HepG2 (cell line): ENCODE data around the gene NARS2. TPM values are rescaled to one million over a fixed set of nuclear protein-coding genes. Genes with fewer than 3 reads are reported as not detected.

ENCODE experiments used
- ATAC-seq: fragments of 200-7000 bp; cut with Tn5 transposase; 3 replicates; pipeline ENCODE4 v1.9.1; 2020; ENCODE audit warnings: mild to moderate bottlenecking, moderate library complexity
- BruUV-seq: library from RNA; stranded (reverse); fragments of 400-500 nt; replicated peaks from 2 replicates; lab custom pipeline; 2021; lab: Mats Ljungman, UMichigan
- CTCF ChIA-PET: fragments of 300-600 bp; formaldehyde crosslinking; extraction: SDS; loops from one replicate; lab custom pipeline; 2021; ENCODE audit warnings: low total read pairs, inconsistent platforms, low intra/inter-chr PET ratio; lab: Yijun Ruan, JAX
- POLR2A ChIA-PET: fragments of 350-600 bp; sonication (Branson Sonifier 250); formaldehyde crosslinking; loops from one replicate; lab custom pipeline; 2020; ENCODE audit warnings: antibody characterized with exemption, inconsistent platforms; lab: Yijun Ruan, JAX
- DNase-seq: peaks from one replicate; pipeline ENCODE4 v3.0.0-alpha.2; 2015; ENCODE audit warnings: low spot score
- FAIRE-seq: peaks from 3 replicates; lab custom pipeline; 2011; peaks lifted over from hg19 to GRCh38; lab: Jason Lieb, UNC
- H2AFZ ChIP-seq: one replicate; pipeline ENCODE4 v1.6.1; 2011; ENCODE audit warnings: low read length, inconsistent platforms
- H3K27ac ChIP-seq: fragments of 300-600 bp; 3 replicates; pipeline ENCODE4 v1.8.0; 2011; ENCODE audit warnings: mixed run types, mild to moderate bottlenecking, mixed read lengths, low read length, inconsistent platforms; ENCODE audit not compliant: insufficient read depth; ENCODE audit errors: extremely low read length
- H3K27me3 ChIP-seq, 2 experiments: fragments of 200-600 bp in 1 of 2; 2 replicates in 1 of 2; 3 replicates in 1 of 2; pipeline versions ENCODE4 v1.6.0 to v1.8.0; 2011; ENCODE audit warnings: low read length in 2 of 2, mild to moderate bottlenecking in 2 of 2, moderate library complexity in 2 of 2, inconsistent platforms in 1 of 2; ENCODE audit not compliant: insufficient read depth in 2 of 2, control insufficient read depth in 1 of 2
- H3K36me3 ChIP-seq, 2 experiments: fragments of 200-600 bp in 1 of 2; replicated peaks in 1 of 2; 2 replicates in 1 of 2; 3 replicates in 1 of 2; pipeline versions ENCODE4 v1.5.1 to v1.8.0; 2011; ENCODE audit warnings: low read length in 2 of 2, inconsistent platforms in 1 of 2; ENCODE audit not compliant: insufficient read depth in 2 of 2, control insufficient read depth in 1 of 2
- H3K4me1 ChIP-seq: 2 replicates; pipeline ENCODE4 v1.5.1; 2012; ENCODE audit warnings: low read length, inconsistent platforms; ENCODE audit not compliant: insufficient read depth
- H3K4me2 ChIP-seq: 2 replicates; pipeline ENCODE4 v1.6.0; 2011; ENCODE audit warnings: low read depth, low read length, inconsistent platforms
- H3K4me3 ChIP-seq, 3 experiments: fragments of 200-600 bp in 1 of 3; sonication (generic), shearing (Covaris generic) in 1 of 3; replicated peaks in 1 of 3; 2 replicates each; pipeline ENCODE4 v1.5.1; 2011 to 2016; ENCODE audit warnings: low read length in 3 of 3, inconsistent platforms in 2 of 3, low read depth in 2 of 3, mild to moderate bottlenecking in 2 of 3, control low read depth in 1 of 3, mixed read lengths in 1 of 3; ENCODE audit not compliant: insufficient read depth in 1 of 3
- H3K79me2 ChIP-seq: one replicate; pipeline ENCODE4 v1.6.1; 2011; ENCODE audit warnings: low read length, inconsistent platforms; ENCODE audit not compliant: insufficient read depth
- H3K9ac ChIP-seq: 2 replicates; pipeline ENCODE4 v1.6.0; 2011; ENCODE audit warnings: mild to moderate bottlenecking, low read depth, low read length, inconsistent platforms; ENCODE audit not compliant: insufficient read depth
- H3K9me3 ChIP-seq: 2 replicates; pipeline ENCODE4 v1.5.1; 2012; ENCODE audit warnings: mild to moderate bottlenecking, low read length
- H4K20me1 ChIP-seq: 2 replicates; pipeline ENCODE4 v1.6.0; 2011; ENCODE audit warnings: inconsistent platforms, mild to moderate bottlenecking, low read length, moderate library complexity; ENCODE audit not compliant: insufficient read depth
- ARID3A ChIP-seq: IDR thresholded peaks from 2 replicates; pipeline ENCODE4 v1.6.1; 2012; ENCODE audit warnings: low read depth, low read length, improper control_type of control experiment
- CCDC6 ChIP-seq: sonication (generic); formaldehyde crosslinking; IDR thresholded peaks from 2 replicates; pipeline ENCODE4 v1.8.1; 2022; ENCODE audit warnings: mild to moderate bottlenecking, missing genetic modification reagents, moderate library complexity
- FOXA1 ChIP-seq, 2 experiments: fragments of 450-650 bp in 1 of 2; sonication (generic) in 1 of 2; formaldehyde crosslinking in 1 of 2; IDR thresholded peaks; 2 replicates each; pipeline versions ENCODE4 v1.4.0 to v1.6.1; 2016 to 2020; ENCODE audit warnings: missing genetic modification reagents in 1 of 2
- NR2F6 ChIP-seq, 2 experiments: IDR thresholded peaks; 2 replicates each; pipeline ENCODE4 v1.6.1; 2016; ENCODE audit warnings: antibody characterized with exemption in 1 of 2, mild to moderate bottlenecking in 1 of 2
- POGZ ChIP-seq: sonication (generic); formaldehyde crosslinking; IDR thresholded peaks from 2 replicates; pipeline ENCODE4 v1.4.0; 2020; ENCODE audit warnings: mild to moderate bottlenecking, missing genetic modification reagents
- RFX1 ChIP-seq: fragments of 450-650 bp; IDR thresholded peaks from 2 replicates; pipeline ENCODE4 v1.6.1; 2017
- SP5 ChIP-seq: IDR thresholded peaks from 2 replicates; pipeline ENCODE4 v1.6.1; 2016; ENCODE audit warnings: low read depth, borderline replicate concordance
- TBX3 ChIP-seq: fragments of 450-650 bp; IDR thresholded peaks from 2 replicates; pipeline ENCODE4 v1.6.1; 2017; ENCODE audit warnings: antibody characterized with exemption, mild to moderate bottlenecking, inconsistent platforms, borderline replicate concordance
- ZBTB38 ChIP-seq: sonication (generic); formaldehyde crosslinking; IDR thresholded peaks from 2 replicates; pipeline ENCODE4 v1.5.1; 2020; ENCODE audit warnings: mild to moderate bottlenecking, missing genetic modification reagents
- ZNF264 ChIP-seq: sonication (generic); formaldehyde crosslinking; IDR thresholded peaks from 2 replicates; pipeline ENCODE4 v1.4.0; 2020; ENCODE audit warnings: missing genetic modification reagents
- ZNF382 ChIP-seq: sonication (generic); formaldehyde crosslinking; IDR thresholded peaks from 2 replicates; pipeline ENCODE4 v1.5.0; 2020; ENCODE audit warnings: missing genetic modification reagents, mild to moderate bottlenecking, borderline replicate concordance
- ZNF709 ChIP-seq: sonication (generic); formaldehyde crosslinking; IDR thresholded peaks from 2 replicates; pipeline ENCODE4 v1.5.0; 2020; ENCODE audit warnings: mild to moderate bottlenecking, missing genetic modification reagents
- ZNF737 ChIP-seq: sonication (generic); formaldehyde crosslinking; IDR thresholded peaks from 2 replicates; pipeline ENCODE4 v1.5.0; 2020; ENCODE audit warnings: missing genetic modification reagents, mild to moderate bottlenecking, borderline replicate concordance
- ZNF768 ChIP-seq: sonication (generic); formaldehyde crosslinking; IDR thresholded peaks from 2 replicates; pipeline ENCODE4 v1.4.0; 2020; ENCODE audit warnings: missing genetic modification reagents
- WGBS: methylation state at CpG from one replicate; pipeline ENCODE4 v1.1.6; 2017; ENCODE audit warnings: low lambda C conversion rate; 5-methylcytosine and 5-hydroxymethylcytosine counted together
- in situ Hi-C: cut with HindIII; loops from 2 replicates; pipeline ENCODE4 v1.10.0; 2017; ENCODE audit warnings: low pct_unique_long_range_greater_than_20kb; ENCODE audit not compliant: extremely low pct_ligation_motif_present
- intact Hi-C: fragments of 100-400 bp; cut with micrococcal nuclease; formaldehyde crosslinking; loops from one replicate; pipeline ENCODE4 v1.10.0; 2022; ENCODE audit not compliant: unreplicated experiment
- polyA plus RNA-seq, 8 experiments: library from polyadenylated mRNA; depleted of rRNA in 3 of 8; stranded (reverse) in 7 of 8; unstranded in 1 of 8; fragments of >200 nt; fragmentation: Illumina TruSeq in 4 of 8; extraction: Trizol in 4 of 8; gene quantifications; 2 replicates each; pipeline versions ENCODE4 v1.2.1 to v1.2.3, GENCODE V29; 2011 to 2016; ENCODE audit warnings: low read depth in 4 of 8, missing spikeins in 1 of 8, mixed read lengths in 1 of 8; ENCODE audit not compliant: insufficient read depth in 1 of 8
- total RNA-seq, 5 experiments: library from RNA; depleted of rRNA; stranded (reverse); fragments of >200 nt; fragmentation: Illumina TruSeq; extraction: Trizol; gene quantifications; 2 replicates each; pipeline ENCODE4 v1.2.3, GENCODE V29; 2016; ENCODE audit warnings: low read depth in 1 of 5
- TF ChIP-seq, protein P1 (sequence below), 2 experiments: sonication (generic) in 1 of 2; formaldehyde crosslinking in 1 of 2; IDR thresholded peaks; 2 replicates each; pipeline versions ENCODE4 v1.6.1 to v1.9.0; 2014 to 2022; ENCODE audit warnings: antibody characterized with exemption in 1 of 2, borderline replicate concordance in 1 of 2, inconsistent platforms in 1 of 2, low read depth in 1 of 2, missing genetic modification reagents in 1 of 2

Gene NARS2
- total and polyA plus RNA-seq, 2 of the 13 experiments (the other 11 are each of a cell fraction or from before 2014, with no cell fraction given), result 45.9 to 65.0 TPM

DNA sequence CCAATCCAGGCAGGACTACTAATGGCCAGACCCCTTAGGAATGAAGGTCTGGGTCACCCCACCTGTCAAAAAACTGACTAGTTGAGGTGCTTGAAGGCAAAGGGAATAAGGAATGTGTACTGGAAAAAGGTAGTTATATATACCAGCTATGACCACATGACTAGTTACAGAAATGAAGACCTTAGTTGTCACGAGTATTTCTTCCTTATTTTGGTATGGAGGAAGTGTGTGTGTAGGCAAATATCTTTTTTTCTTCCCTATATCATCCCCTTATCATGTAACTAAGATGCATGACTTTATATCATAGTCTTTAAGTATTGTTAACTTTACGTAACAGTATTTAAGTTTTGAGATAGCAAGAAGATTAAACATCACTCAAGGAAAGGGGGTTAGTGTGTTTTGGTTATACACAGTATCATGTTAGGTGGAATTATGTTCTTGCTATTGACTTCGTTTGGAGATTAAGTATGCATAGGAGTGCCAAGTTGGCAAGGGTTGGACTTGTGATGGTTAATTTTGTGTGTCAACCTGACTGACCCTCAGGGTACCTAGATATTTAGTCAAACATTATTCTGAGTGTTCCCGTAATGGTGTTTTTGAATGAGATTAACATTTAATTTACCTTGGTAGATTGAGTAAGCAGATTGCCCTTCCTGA lies 38.2 kb upstream of the NARS2 start:
- H4K20me1 ChIP-seq, result no peaks in the 10 kb centered on the region
- H3K4me3 ChIP-seq, result no peak overlapping the region
- DNase-seq (no peak), ATAC-seq (no peak; the same call in 2 of the 3 replicates), FAIRE-seq (no peak)
- H3K9ac ChIP-seq, result no peak overlapping the region
- in situ Hi-C loops (no loop called here), intact Hi-C loops (no loop called here)
- no peaks in the 10 kb centered on the region for H3K9me3 ChIP-seq
- no peaks in the 10 kb centered on the region for H3K36me3 ChIP-seq
- POLR2A ChIA-PET, result no interaction called here
- no peaks in the 10 kb centered on the region for H3K27me3 ChIP-seq
- H3K27ac ChIP-seq, result peak overlapping the region; percentile 57
- CTCF ChIA-PET, result no interaction called here
- H2AFZ ChIP-seq, result no peak overlapping the region
- H3K79me2 ChIP-seq, result no peaks in the 10 kb centered on the region
- H3K4me1 ChIP-seq, result peaks cover 53% of the 10 kb centered on the region
- peak overlapping the region; percentile 63; the same call in 1 of the 2 replicates for H3K4me2 ChIP-seq
- no TSS peak for BruUV-seq
- WGBS, result 46% methylated on average over 4 of the region's 4 CpGs
- TF ChIP-seq ZBTB38 (CRISPR knock-in tag), result no peak
- no peak for TF ChIP-seq ZNF768 (CRISPR knock-in tag)
- no peak for TF ChIP-seq RFX1
- TF ChIP-seq POGZ (CRISPR knock-in tag), result no peak
- no peak for TF ChIP-seq FOXA1 (IDR thresholded peaks at IDR 0.05)
- no peak for TF ChIP-seq FOXA1 (CRISPR knock-in tag; IDR thresholded peaks at IDR 0.05)
- no peak for TF ChIP-seq ZNF737 (CRISPR knock-in tag)
- TF ChIP-seq NR2F6 (IDR thresholded peaks at IDR 0.05), result peak; percentile 69; the same call in 1 of the 2 replicates
- no peak for TF ChIP-seq NR2F6 (CRISPR knock-in tag; IDR thresholded peaks at IDR 0.05)
- no peak for TF ChIP-seq SP5 (CRISPR knock-in tag)
- TF ChIP-seq ZNF709 (CRISPR knock-in tag), result peak; percentile 69; the same call in 1 of the 2 replicates
- TF ChIP-seq TBX3, result peak; percentile 32; the same call in 1 of the 2 replicates
- TF ChIP-seq, protein P1, sequence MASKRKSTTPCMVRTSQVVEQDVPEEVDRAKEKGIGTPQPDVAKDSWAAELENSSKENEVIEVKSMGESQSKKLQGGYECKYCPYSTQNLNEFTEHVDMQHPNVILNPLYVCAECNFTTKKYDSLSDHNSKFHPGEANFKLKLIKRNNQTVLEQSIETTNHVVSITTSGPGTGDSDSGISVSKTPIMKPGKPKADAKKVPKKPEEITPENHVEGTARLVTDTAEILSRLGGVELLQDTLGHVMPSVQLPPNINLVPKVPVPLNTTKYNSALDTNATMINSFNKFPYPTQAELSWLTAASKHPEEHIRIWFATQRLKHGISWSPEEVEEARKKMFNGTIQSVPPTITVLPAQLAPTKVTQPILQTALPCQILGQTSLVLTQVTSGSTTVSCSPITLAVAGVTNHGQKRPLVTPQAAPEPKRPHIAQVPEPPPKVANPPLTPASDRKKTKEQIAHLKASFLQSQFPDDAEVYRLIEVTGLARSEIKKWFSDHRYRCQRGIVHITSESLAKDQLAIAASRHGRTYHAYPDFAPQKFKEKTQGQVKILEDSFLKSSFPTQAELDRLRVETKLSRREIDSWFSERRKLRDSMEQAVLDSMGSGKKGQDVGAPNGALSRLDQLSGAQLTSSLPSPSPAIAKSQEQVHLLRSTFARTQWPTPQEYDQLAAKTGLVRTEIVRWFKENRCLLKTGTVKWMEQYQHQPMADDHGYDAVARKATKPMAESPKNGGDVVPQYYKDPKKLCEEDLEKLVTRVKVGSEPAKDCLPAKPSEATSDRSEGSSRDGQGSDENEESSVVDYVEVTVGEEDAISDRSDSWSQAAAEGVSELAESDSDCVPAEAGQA (IDR thresholded peaks at IDR 0.05; ENCODE audit: low read depth), result no peak
- TF ChIP-seq, protein P1 (CRISPR knock-in tag; IDR thresholded peaks at IDR 0.05; ENCODE audit: borderline replicate concordance), result no peak
- TF ChIP-seq ZNF382 (CRISPR knock-in tag), result no peak
- no peak for TF ChIP-seq ZNF264 (CRISPR knock-in tag)
- TF ChIP-seq ARID3A, result peak; percentile 71; the same call in 1 of the 2 replicates
- no peak for TF ChIP-seq CCDC6 (CRISPR knock-in tag)
